GM21717 (cell line): Measurements from ENCODE around the gene AGPAT3.
A peak's percentile ranks its signal among the peaks of the same experiment; 100 is the strongest.
"Not testable (repeated sequence)": the region's sequence is repeated elsewhere in the genome, so short reads cannot be mapped to it uniquely, and the experiment has no call there.

Experiments
- ATAC-seq: cut with Tn5 transposase; IDR thresholded peaks from one replicate; pipeline ENCODE4 v1.9.1; 2021; ENCODE audit warnings: mild to moderate bottlenecking, moderate library complexity; ENCODE audit not compliant: unreplicated experiment

AGPAT3 gene

GRCh38 chr21:43834146-43834905 is 30.7 kb upstream of the AGPAT3 start:
- ATAC-seq = no peak

GRCh38 chr21:43835050-43835449 is 30.0 kb upstream of the AGPAT3 start:
- no peak for ATAC-seq

- no peak for ATAC-seq
Observed at GRCh38 chr21:43835861-43836260, 29.2 kb upstream of the AGPAT3 start.

GRCh38 chr21:43836616-43837015 is 28.4 kb upstream of the AGPAT3 start:
- no peak for ATAC-seq

DNA sequence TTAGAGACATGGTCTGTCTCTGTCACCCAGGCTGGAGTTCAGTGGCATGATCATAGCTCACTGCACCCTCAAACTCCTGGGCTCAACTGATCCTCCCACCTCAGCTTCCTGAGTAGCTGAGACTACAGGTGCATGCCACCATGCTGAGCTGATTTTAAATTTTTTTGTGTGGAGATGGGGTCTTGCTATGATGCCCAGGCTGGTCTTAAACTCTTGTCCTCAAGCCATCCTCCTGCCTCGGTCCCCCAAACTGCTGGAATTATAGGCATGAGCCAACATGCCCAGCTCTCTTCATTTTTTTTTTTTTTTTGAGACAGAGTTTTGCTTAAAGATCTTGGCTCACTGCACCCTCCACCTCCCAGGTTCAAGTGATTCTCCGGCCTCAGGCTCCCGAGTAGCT is 24.8 kb upstream of the AGPAT3 start:
- ATAC-seq = no peak

GRCh38 chr21:43842742-43843141 is 22.3 kb upstream of the AGPAT3 start:
- no peak for ATAC-seq

- ATAC-seq = not testable (repeated sequence)
Observed at GRCh38 chr21:43844906-43845305, 20.1 kb upstream of the AGPAT3 start.

DNA sequence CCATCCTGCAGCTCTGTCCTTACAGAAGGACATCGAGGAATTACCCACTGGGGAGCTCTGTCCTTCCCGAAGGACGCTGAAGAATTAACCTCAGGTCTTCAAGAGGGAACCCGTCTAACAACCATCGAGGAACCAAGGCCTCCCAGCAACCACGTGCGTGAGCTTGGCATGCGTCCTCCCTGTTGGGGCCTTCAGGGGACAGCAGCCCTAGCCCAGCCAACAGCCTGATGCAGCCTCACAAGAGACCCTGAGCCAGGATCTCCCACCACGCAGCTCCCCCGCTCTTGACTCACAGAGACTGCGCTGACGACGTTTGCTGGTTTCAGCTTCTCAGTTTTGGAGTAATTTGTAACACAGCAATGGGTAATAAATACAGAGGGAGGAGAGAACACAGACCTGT is 19.6 kb upstream of the AGPAT3 start:
- no peak for ATAC-seq

GRCh38 chr21:43846430-43846829 is 18.6 kb upstream of the AGPAT3 start:
- ATAC-seq = no peak

- ATAC-seq = no peak
Observed at GRCh38 chr21:43847301-43847700, 17.7 kb upstream of the AGPAT3 start.

DNA sequence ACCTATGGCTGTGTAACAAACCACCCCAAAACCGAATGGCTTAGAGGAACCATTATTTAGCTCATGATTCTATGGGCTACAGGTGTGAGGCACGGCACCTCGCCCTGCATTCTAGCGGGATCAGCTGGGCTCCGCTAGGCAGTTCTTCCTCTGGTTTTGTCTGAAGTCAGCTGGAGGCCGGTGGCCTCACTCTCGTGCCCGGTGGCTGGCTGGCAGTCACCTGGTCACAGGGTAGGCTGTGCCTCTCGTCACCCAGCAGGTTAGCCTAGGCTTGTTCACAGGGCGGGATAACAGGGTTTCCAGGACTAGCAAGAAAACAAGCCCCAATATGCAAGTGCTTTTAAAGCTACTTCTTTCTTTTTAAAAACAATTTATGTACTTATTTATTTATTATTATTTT is 16.3 kb upstream of the AGPAT3 start:
- no peak for ATAC-seq

DNA sequence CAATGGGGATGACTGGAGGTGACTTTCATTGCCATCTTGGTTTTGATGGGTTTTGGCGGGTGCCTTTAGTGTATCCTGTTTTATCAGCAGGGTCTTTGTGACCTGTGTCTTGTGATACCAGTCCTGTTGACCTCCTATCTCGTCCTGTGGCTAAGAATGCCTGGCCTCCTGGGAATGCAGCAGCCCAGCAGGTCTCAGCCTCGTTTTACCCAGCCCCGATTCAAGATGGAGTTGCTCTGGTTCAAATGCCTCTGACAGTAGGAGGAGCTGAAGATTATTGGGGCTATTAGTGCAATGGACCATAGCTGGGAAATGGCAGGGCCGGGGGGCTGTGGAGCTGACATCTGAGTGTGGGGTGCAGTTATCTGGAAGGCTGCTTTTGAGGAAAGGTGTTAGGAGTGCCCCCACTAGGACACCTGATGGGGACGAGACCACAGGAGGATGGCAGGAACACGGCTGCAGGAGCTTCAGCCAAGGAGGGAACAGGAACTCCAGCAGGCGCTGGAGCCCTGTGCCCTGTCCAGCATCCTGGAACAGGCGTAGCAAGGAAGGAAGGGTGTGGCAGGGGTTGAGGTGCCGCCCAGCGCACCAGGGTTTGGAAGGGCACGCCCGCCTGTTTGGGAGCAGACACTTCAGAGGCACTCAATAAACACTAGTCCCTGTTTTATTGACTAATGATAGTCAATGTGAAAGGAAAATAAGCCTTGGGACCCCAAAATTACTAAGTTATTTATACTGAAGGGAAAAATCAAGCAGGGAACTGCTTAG is 15.3 kb upstream of the AGPAT3 start:
- no peak for ATAC-seq

DNA sequence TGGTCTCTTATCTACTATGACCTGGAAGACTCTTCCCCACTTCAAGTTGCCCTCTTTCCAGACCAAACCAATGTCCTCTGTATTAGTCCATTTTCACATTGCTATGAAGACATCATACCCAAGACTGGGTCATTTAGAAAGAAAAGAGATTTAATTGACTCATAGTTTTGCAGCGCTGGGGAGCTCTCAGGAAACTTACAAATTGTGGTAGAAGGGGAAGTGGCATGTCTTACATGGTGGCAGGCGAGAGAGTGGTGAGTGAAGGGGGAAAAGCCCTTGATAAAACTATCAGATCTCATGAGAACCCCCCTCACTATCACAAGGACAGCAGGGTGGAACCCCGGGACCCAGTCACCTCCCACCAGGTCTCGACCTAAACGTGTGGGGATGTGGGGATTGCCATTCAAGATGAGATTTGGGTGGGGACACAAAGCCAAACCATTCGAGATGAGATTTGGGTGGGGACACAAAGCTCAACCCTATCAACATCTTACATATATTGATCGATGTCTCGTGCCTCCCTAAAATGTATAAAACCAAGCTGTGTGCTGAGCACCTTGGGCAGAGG is 14.2 kb upstream of the AGPAT3 start:
- no peak for ATAC-seq

DNA sequence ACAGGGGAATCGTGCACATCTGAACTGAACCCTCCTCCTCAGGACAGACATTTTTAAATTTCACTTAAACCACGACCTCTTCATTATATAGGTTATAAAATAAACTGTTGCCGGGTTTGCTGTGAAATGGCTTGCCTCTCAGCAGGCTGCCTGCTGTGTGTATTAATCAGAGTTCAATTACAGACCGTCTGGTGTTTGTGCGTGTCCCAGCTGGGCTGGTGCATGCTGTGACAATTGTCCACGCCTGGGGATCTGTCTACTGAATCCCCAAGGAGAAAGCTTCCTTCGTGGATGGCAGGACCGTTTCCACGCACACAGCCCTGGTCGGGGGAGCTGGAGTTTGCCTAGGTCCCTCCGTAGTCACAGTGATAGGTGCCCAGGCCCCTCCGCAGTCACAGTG is 13.4 kb upstream of the AGPAT3 start:
- ATAC-seq = no peak

- peak; percentile 14 for ATAC-seq
Observed at GRCh38 chr21:43853851-43854772, 10.9 kb upstream of the AGPAT3 start.

DNA sequence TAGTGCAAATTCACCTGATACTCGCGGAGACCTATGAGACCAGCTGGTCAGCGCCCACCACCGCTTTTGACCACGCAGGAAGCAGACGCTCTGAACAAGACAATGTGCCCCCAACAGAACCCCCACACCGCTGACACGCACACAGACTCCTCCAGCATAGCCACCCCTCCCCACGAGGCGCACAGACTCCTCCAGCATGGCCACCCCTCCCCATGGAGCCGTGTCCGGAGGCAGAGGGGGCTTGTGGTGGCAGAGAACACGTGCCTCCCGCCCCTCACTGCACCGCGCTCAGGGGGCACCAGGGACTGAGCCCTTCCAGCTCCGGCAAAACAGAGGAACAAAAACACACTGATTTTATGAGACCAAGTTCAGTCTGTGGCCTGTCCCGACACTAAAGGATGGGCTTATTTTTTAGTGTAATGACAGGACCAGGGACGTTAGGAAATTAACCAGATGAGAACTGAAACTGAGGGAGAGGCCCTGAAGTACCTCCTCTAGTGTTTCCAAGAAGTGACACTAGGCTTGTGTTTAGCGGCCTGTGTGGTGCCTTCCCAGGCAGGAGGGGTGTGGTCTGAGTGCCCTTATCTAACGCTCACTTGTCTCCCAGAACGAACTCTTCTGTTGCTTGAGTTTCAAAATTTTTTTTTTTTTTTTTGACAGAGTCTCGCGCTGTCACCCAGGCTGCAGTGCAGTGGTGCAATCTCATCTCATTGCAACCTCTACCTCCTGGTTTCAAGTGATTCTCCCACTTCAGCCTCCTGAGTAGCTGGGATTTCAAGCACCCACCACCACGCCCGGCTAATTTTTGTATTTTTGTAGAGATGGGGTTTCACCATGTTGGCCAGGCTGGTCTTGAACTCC is 10.0 kb upstream of the AGPAT3 start:
- ATAC-seq = peak; percentile 61

DNA sequence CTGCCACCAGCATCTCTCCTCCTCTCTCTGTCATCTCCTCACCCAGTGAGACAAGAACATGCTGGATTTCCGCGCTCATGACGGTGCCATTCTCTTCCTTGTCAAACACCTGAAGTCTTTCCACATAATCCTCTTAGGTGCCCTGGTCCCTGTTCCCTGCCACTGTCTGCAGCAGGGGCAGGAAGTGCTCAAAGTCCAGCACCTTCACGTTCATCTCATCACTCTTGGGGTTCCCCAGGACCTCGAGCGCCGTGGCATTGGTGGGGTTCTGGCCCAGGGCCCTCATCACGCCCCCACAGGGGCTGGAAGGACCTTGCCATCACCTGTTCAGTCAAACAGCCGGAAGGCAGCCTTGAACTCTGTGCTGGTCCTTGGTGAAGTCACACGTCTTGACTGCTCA is 9.1 kb upstream of the AGPAT3 start:
- ATAC-seq = no peak

- ATAC-seq = no peak
Observed at GRCh38 chr21:43858806-43859648, 6.0 kb upstream of the AGPAT3 start.

DNA sequence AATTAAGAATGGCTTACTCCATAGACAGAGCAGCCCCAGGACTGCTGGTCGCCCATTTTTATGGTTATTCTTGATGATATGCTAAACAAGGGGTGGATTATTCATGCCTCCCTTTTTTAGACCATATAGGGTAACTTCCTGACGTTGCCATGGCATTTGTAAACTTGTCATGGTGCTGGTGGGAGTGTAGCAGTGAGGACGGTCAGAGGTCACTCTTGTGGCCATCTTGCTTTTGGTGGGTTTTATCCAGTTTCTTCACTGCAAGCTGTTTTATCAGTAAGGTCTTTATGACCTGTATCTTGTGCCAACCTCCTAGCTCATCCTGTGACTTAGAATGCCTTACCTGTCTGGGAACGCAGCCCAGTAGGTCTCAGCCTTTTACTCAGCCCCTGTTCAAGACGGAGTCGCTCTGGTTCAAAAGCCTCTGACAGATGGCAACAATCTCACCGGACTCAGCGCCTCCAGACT is 5.2 kb upstream of the AGPAT3 start:
- no peak for ATAC-seq
